IMR-90 (cell line): ENCODE data around the gene SNRPD3. TPM values are rescaled to one million over a fixed set of nuclear protein-coding genes. Genes with fewer than 3 reads are reported as not detected.

Experiments
- ATAC-seq: fragments of 200-7000 bp; cut with Tn5 transposase; 2 replicates; pipeline ENCODE4 v1.9.1; 2020; ENCODE audit warnings: low read depth, mild to moderate bottlenecking, moderate library complexity
- BruUV-seq: library from RNA; stranded (reverse); fragments of 400-500 nt; replicated peaks from 2 replicates; lab custom pipeline; 2021; lab: Mats Ljungman, UMichigan
- CTCF ChIA-PET: fragments of 300-600 bp; formaldehyde crosslinking; extraction: SDS; loops from one replicate; lab custom pipeline; 2021; ENCODE audit warnings: antibody characterized with exemption; lab: Yijun Ruan, JAX
- POLR2A ChIA-PET: fragments of 300-600 bp; sonication (Branson Sonifier 250); formaldehyde crosslinking; loops from one replicate; lab custom pipeline; 2022; ENCODE audit warnings: antibody characterized with exemption; ENCODE audit not compliant: unreplicated experiment; lab: Charles Lee
- DNase-seq: peaks from one replicate; pipeline ENCODE4 v3.0.0; 2013
- H2AFZ ChIP-seq: replicated peaks from 2 replicates; pipeline ENCODE3; 2013; ENCODE audit warnings: low read length, mild to moderate bottlenecking; ENCODE audit not compliant: poor library complexity
- H2AK5ac ChIP-seq: 2 replicates; pipeline ENCODE4 v1.6.1; 2013; ENCODE audit warnings: low read depth, low read length, inconsistent platforms
- H2AK9ac ChIP-seq: replicated peaks from 2 replicates; pipeline ENCODE3; 2013; ENCODE audit warnings: mild to moderate bottlenecking, low read depth, low read length, moderate library complexity; ENCODE audit not compliant: poor library complexity
- H2BK120ac ChIP-seq: 2 replicates; pipeline ENCODE4 v1.6.1; 2013; ENCODE audit warnings: low read depth, low read length, inconsistent platforms
- H2BK15ac ChIP-seq: 3 replicates; pipeline ENCODE4 v1.6.1; 2013; ENCODE audit warnings: low read depth, low read length, inconsistent platforms
- H2BK20ac ChIP-seq: 2 replicates; pipeline ENCODE4 v1.6.1; 2013; ENCODE audit warnings: low read depth, mild to moderate bottlenecking, inconsistent platforms, low read length, moderate library complexity
- H2BK5ac ChIP-seq: 2 replicates; pipeline ENCODE4 v1.6.1; 2013; ENCODE audit warnings: mild to moderate bottlenecking, low read depth, low read length, inconsistent platforms; ENCODE audit not compliant: poor library complexity, severe bottlenecking
- H3K14ac ChIP-seq: replicated peaks from 2 replicates; pipeline ENCODE4 v1.6.1; 2013; ENCODE audit warnings: low read depth, low read length, inconsistent platforms
- H3K18ac ChIP-seq: 2 replicates; pipeline ENCODE4 v1.6.1; 2013; ENCODE audit warnings: low read depth, low read length, control low read depth
- H3K23ac ChIP-seq: 2 replicates; pipeline ENCODE4 v1.6.1; 2013; ENCODE audit warnings: low read depth, low read length, inconsistent platforms
- H3K27ac ChIP-seq: 2 replicates; pipeline ENCODE4 v1.5.1; 2013; ENCODE audit warnings: mild to moderate bottlenecking, control low read depth, low read length; ENCODE audit not compliant: insufficient read depth
- H3K27me3 ChIP-seq: 2 replicates; pipeline ENCODE4 v1.6.1; 2013; ENCODE audit warnings: low read length; ENCODE audit not compliant: control insufficient read depth, insufficient read depth
- H3K36me3 ChIP-seq: 2 replicates; pipeline ENCODE4 v1.6.1; 2013; ENCODE audit warnings: low read length, mixed read lengths; ENCODE audit not compliant: control insufficient read depth, insufficient read depth
- H3K4ac ChIP-seq: 2 replicates; pipeline ENCODE4 v1.6.1; 2013; ENCODE audit warnings: low read depth, low read length, inconsistent platforms
- H3K4me1 ChIP-seq: 2 replicates; pipeline ENCODE4 v1.6.1; 2013; ENCODE audit warnings: low read length, mixed read lengths; ENCODE audit not compliant: control insufficient read depth, insufficient read depth
- H3K4me2 ChIP-seq: 2 replicates; pipeline ENCODE4 v1.6.1; 2013; ENCODE audit warnings: low read depth, mild to moderate bottlenecking, control low read depth, low read length, moderate library complexity
- H3K4me3 ChIP-seq: 2 replicates; pipeline ENCODE4 v1.5.1; 2013; ENCODE audit warnings: low read depth, mild to moderate bottlenecking, control low read depth, low read length, moderate library complexity; ENCODE audit not compliant: insufficient read depth
- H3K56ac ChIP-seq: 2 replicates; pipeline ENCODE4 v1.6.1; 2013; ENCODE audit warnings: low read length, inconsistent platforms; ENCODE audit not compliant: insufficient read depth; ENCODE audit errors: extremely low read depth
- H3K79me1 ChIP-seq, 2 experiments: 2 replicates each; pipeline ENCODE4 v1.6.1; 2013; ENCODE audit warnings: low read length in 2 of 2, inconsistent platforms in 1 of 2, low read depth in 1 of 2
- H3K9ac ChIP-seq: 2 replicates; pipeline ENCODE4 v1.6.1; 2013; ENCODE audit warnings: low read depth, low read length, control low read depth
- H3K9me1 ChIP-seq: 2 replicates; pipeline ENCODE4 v1.6.1; 2013; ENCODE audit warnings: low read length, inconsistent platforms; ENCODE audit not compliant: insufficient read depth
- H3K9me3 ChIP-seq: 2 replicates; pipeline ENCODE4 v1.6.1; 2013; ENCODE audit warnings: low read length; ENCODE audit not compliant: control insufficient read depth, insufficient read depth
- H4K20me1 ChIP-seq: 2 replicates; pipeline ENCODE4 v1.6.1; 2013; ENCODE audit warnings: low read length, inconsistent platforms; ENCODE audit not compliant: insufficient read depth
- H4K5ac ChIP-seq: 2 replicates; pipeline ENCODE4 v1.6.1; 2013; ENCODE audit warnings: mild to moderate bottlenecking, low read depth, low read length, control low read depth
- H4K8ac ChIP-seq, 2 experiments: 2 replicates each; pipeline ENCODE4 v1.6.1; 2013; ENCODE audit warnings: low read depth in 2 of 2, low read length in 2 of 2, control low read depth in 1 of 2, inconsistent platforms in 1 of 2
- H4K91ac ChIP-seq: 2 replicates; pipeline ENCODE4 v1.6.1; 2013; ENCODE audit warnings: low read depth, low read length, inconsistent platforms; ENCODE audit not compliant: insufficient read depth
- BHLHE40 ChIP-seq: fragments of 150-350 bp; IDR thresholded peaks from 2 replicates; pipeline ENCODE4 v1.6.1; 2016; ENCODE audit warnings: mild to moderate bottlenecking, low read depth, low read length
- CEBPB ChIP-seq: IDR thresholded peaks from 2 replicates; pipeline ENCODE4 v1.6.1; 2012; ENCODE audit warnings: low read depth, low read length, improper control_type of control experiment
- CHD1 ChIP-seq: IDR thresholded peaks from 2 replicates; pipeline ENCODE4 v1.6.1; 2012; ENCODE audit warnings: low read depth, low read length, improper control_type of control experiment
- CTCF ChIP-seq: conservative IDR thresholded peaks from 2 replicates; pipeline ENCODE4 v1.5.1; 2012; ENCODE audit warnings: mild to moderate bottlenecking, low read depth, low read length, improper control_type of control experiment
- FOS ChIP-seq: fragments of 150-350 bp; IDR thresholded peaks from 2 replicates; pipeline ENCODE4 v1.6.1; 2016; ENCODE audit warnings: low read depth, low read length
- MAZ ChIP-seq: IDR thresholded peaks from 2 replicates; pipeline ENCODE4 v1.6.1; 2012; ENCODE audit warnings: low read depth, mild to moderate bottlenecking, low read length, improper control_type of control experiment, moderate library complexity, borderline replicate concordance
- MXI1 ChIP-seq: IDR thresholded peaks from 2 replicates; pipeline ENCODE4 v1.6.1; 2012; ENCODE audit warnings: low read depth, mild to moderate bottlenecking, low read length, moderate library complexity, borderline replicate concordance
- NFE2L2 ChIP-seq: fragments of 150-350 bp; IDR thresholded peaks from 2 replicates; pipeline ENCODE4 v1.6.1; 2016; ENCODE audit warnings: low read depth, mild to moderate bottlenecking, low read length
- POLR2A ChIP-seq: IDR thresholded peaks from 2 replicates; pipeline ENCODE4 v1.6.1; 2012; ENCODE audit warnings: mild to moderate bottlenecking, low read depth, low read length
- RAD21 ChIP-seq: IDR thresholded peaks from 2 replicates; pipeline ENCODE4 v1.6.1; 2012; ENCODE audit warnings: low read length, improper control_type of control experiment
- RCOR1 ChIP-seq: IDR thresholded peaks from 2 replicates; pipeline ENCODE4 v1.6.1; 2012; ENCODE audit warnings: mild to moderate bottlenecking, low read length, improper control_type of control experiment; ENCODE audit not compliant: insufficient replicate concordance
- RFX5 ChIP-seq: IDR thresholded peaks from 2 replicates; pipeline ENCODE4 v1.8.0; 2012; ENCODE audit warnings: low read depth, mild to moderate bottlenecking, low read length, moderate library complexity
- SMC3 ChIP-seq: fragments of 150-350 bp; IDR thresholded peaks from 2 replicates; pipeline ENCODE4 v1.6.1; 2016; ENCODE audit warnings: low read depth, mild to moderate bottlenecking, antibody characterized with exemption, low read length, moderate library complexity
- WGBS, 2 experiments: methylation state at CpG; one replicate each; pipeline versions ENCODE4 v1.1.5 to v1.1.7; 2013; ENCODE audit warnings: missing lambda C conversion rate in 2 of 2; ENCODE audit not compliant: insufficient read length in 1 of 2; ENCODE audit errors: extremely low coverage in 2 of 2; 5-methylcytosine and 5-hydroxymethylcytosine counted together
- dilution Hi-C: fragments of 300-500 bp; cut with HindIII; formaldehyde crosslinking; loops from one replicate; pipeline ENCODE4 v1.14.3; 2018; ENCODE audit warnings: low sequenced_read_pairs; ENCODE audit not compliant: unreplicated experiment
- in situ Hi-C: fragments of 300-500 bp; cut with MboI; formaldehyde crosslinking; loops from 3 replicates; pipeline ENCODE4 v1.14.3; 2019; ENCODE audit warnings: low sequenced_read_pairs, inconsistent platforms, mixed read lengths
- intact Hi-C: fragments of 100-400 bp; cut with micrococcal nuclease; formaldehyde crosslinking; loops from 2 replicates; pipeline ENCODE4 v1.10.0; 2022
- polyA plus RNA-seq, 3 experiments: library from polyadenylated mRNA; depleted of rRNA; stranded (reverse); fragments of >200 nt; gene quantifications; 2 replicates each; pipeline ENCODE4 v1.2.3, GENCODE V29; 2012; ENCODE audit warnings: low replicate concordance in 1 of 3
- total RNA-seq: library from RNA; depleted of rRNA; stranded (reverse); fragments of >200 nt; gene quantifications from 2 replicates; pipeline ENCODE4 v1.2.3, GENCODE V29; 2012

The SNRPD3 gene
- total and polyA plus RNA-seq, 2 of the 4 experiments (the other 2 are of a cell fraction): 158 to 283 TPM

- no peak for TF ChIP-seq CHD1
Observed at GRCh38 chr22:24513378-24514240, 42.2 kb upstream of the SNRPD3 start (continued).

DNA sequence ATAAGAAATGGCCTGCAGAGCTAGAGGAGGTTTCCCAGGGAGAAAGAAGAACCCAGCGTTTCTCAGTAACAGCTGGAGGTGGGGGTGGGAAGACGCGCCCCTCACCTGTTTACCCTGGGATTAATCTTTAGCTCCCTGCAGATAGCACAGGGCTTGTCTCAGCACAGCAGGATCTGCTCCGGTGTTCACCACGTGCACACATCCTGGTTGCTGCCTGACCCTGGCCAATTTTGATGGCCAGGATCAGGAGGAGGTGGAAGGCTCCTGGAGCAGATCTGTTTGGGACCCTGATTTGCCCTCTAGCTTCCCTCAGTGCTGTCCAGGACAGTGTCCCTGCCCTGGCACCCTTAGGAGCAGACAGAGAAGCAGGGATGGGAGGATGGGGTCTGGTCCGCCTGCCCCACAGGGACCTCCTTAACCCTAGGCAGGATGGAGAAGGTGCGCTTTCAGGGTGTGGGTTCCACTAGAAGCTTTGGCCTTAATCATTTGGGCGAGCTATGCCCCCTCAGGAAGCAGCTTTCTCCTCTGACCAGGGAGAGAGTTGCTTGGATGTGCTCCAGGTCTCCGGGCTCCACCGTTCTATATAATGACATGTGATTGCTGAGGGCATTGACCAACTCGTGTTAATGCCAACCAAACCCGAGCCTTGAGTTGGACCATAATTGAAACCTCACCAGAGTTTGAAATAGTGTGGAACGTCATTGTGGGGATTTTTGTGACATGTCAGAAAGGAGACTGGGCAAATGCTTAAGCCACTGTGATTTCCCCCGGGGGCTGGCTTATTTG, 41.4 kb upstream of the SNRPD3 start:
- in situ Hi-C loops (no loop called here), dilution Hi-C loops (no loop called here), intact Hi-C loops (no loop called here)
- no peaks in the 10 kb centered on the region for H4K20me1 ChIP-seq
- no peak overlapping the region for H3K4ac ChIP-seq
- no peak overlapping the region for H3K4me2 ChIP-seq
- no peaks in the 10 kb centered on the region for H3K36me3 ChIP-seq
- no peak overlapping the region for H2AK9ac ChIP-seq
- no peaks in the 10 kb centered on the region for H3K9me3 ChIP-seq
- no peak overlapping the region for H3K23ac ChIP-seq
- H3K4me3 ChIP-seq: no peak overlapping the region
- H2AK5ac ChIP-seq: peak overlapping the region; percentile 49; the same call in 1 of the 2 replicates
- 90% methylated on average over 4 of the region's 14 CpGs; no CpG with 5 or more reads in 1 of the 2 experiments for WGBS, 2 experiments
- H3K18ac ChIP-seq: no peak overlapping the region
- 0 out of 2 replicates have a peak, but pooled peaks cover 4% of the 10 kb centered on the region for H3K9me1 ChIP-seq
- no peak overlapping the region for H2BK5ac ChIP-seq
- H3K9ac ChIP-seq: no peak overlapping the region
- H3K56ac ChIP-seq: no peak overlapping the region
- no peak overlapping the region for H4K8ac ChIP-seq
- no peaks in the 10 kb centered on the region for H3K79me1 ChIP-seq
- POLR2A ChIA-PET: no interaction called here
- no TSS peak for BruUV-seq
- no peak overlapping the region for H3K27ac ChIP-seq
- no peak overlapping the region for H2BK20ac ChIP-seq
- H2BK120ac ChIP-seq: no peak overlapping the region
- no peak overlapping the region for H2AFZ ChIP-seq
- no peak for DNase-seq
- H4K5ac ChIP-seq: no peak overlapping the region
- CTCF ChIA-PET: no interaction called here
- H3K4me1 ChIP-seq: peaks cover 13% of the 10 kb centered on the region
- no peak for ATAC-seq
- H3K27me3 ChIP-seq: peaks cover 9% of the 10 kb centered on the region
- H4K91ac ChIP-seq: no peak overlapping the region
- H2BK15ac ChIP-seq: no peak overlapping the region
- no peak overlapping the region for H3K14ac ChIP-seq
- TF ChIP-seq RAD21: no peak
- TF ChIP-seq POLR2A: no peak
- no peak for TF ChIP-seq RFX5
- TF ChIP-seq BHLHE40: no peak
- no peak for TF ChIP-seq SMC3
- TF ChIP-seq FOS: no peak
- no peak for TF ChIP-seq MAZ
- no peak for TF ChIP-seq CTCF
- TF ChIP-seq NFE2L2: no peak
- no peak for TF ChIP-seq MXI1
- TF ChIP-seq CEBPB: no peak
- TF ChIP-seq RCOR1: no peak
